Measurements from ENCODE around the gene USP33.
"Not testable (repeated sequence)": the region's sequence is repeated elsewhere in the genome, so short reads cannot be mapped to it uniquely, and the experiment has no call there.

The USP33 gene

DNA sequence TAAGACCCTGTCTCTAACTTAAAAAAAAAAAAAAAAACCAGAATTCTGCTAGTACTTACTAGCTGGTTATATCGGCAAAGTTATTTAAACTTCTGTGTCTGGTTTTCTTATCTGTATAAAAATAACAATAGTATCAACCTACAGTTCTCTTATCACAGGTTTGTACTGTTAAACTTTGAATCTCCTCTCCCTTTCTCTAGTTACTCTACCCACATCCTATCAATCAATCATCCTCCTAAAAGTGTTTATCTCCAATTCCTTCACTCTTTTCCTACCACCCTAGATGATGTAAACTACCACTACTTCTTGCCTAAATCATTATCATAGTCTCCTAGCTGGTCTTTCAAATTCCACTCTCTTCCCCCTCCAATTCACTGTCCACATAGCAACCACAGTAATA is 27.6 kb downstream of the USP33 start:
- no peak for DNase-seq

DNA sequence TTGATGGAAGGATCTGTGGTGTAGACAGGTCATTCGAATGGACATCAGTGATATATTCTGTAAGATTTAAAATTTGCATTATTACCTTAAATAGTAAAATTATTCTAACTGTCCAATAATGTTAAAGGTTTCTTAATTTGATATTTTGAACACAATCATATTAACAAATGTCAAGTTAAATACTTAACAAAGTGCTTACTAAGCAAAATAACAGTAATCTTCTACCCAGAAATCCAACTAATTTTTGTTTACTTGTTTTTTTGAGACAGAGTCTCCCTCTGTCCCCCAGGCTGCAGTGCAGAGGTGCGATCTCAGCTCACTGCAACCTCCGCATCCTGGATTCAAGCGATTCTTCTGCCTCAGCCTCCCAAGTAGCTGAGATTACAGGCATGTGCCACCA is 33.9 kb downstream of the USP33 start:
- no peak for DNase-seq

DNA sequence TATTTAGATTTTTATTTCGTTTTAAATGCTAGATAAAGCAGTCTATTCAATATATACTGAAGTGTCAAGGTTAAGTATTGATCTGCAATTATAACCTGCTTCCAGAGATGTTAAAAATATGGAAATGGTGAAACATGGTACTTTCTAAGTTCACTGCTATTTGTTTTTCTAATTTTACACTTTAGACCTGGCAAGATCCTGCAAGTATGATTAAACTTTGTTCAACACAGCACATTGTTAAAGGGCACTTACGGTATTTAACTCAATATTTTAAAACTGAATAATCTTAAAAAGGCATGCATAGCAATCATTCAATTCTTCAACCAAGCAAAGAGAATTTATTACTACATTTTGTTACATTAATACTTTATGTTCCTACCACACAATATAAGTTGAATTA is 41.5 kb downstream of the USP33 start:
- DNase-seq, result no peak

DNA sequence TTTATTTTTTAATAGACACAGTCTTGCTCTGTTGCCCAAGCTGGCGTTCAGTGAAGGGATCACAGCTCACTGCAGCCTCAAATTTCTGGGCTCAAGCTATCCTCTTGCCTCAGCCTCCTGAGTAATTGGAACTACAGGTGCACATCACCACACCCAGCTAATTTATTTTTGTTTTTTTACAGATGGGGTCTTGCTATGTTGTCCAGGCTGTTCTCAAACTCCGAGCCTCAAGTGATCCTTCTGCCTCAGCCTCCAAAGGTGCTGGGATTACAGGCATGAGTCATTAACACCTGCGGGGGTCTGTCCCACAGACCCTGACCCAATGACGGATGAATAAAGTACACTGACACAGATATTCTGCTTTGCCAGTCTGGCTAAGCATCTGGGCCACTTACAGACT is 43.6 kb downstream of the USP33 start:
- no peak for DNase-seq

DNA sequence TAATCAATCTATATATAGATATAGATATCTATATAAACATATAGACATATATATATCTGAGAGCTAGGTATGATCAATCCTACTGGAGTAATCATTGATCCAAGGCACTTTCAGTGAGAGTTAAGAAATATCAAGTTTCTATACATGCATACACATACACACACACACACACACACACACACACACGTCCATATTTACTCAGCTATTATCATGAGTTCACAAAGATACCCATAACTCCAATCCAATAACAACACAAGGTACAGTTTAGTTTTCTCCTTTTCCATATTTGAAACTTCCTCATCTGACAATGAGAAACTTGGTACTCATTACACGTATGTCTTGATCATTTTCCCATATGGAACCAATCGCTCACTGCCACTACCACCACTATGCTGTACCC is 49.9 kb downstream of the USP33 start:
- no peak for DNase-seq

DNA sequence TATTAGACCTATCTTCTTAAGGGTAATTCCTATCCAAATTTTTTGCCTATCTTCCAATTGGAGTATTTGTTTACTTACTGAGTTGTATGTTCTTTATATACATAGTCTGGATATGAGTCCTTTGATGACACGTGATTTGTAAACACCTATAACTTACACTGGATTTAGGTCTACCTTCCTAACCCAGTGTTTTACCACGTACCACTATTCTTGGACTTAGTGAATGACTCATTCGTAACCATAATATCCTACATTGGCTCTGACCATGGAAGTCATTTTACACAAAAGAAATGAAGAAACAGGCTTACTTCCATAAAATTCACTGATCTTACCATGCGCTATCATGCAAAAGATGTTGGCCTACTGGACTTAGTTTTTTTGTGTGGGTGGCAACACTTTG is 53.3 kb downstream of the USP33 start:
- DNase-seq, result no peak

DNA sequence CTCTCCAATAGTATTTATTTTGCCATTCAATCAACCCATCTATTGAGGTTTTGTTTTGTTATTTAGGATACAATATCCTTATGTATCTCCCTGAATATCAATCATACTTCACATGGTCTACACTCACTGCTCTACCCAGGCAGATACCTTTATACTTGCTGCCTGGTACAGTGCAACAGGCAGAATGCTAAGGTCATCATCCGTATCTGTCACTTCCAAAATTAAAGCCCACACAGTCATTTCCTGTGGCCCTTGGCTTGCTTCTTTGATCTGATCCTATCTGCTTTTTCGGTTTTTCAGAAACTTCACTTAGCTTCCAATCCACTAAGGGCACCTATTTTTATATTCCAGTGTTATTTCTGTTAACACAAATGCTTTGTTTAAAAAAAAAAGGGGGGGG is 54.9 kb downstream of the USP33 start:
- DNase-seq, result no peak

DNA sequence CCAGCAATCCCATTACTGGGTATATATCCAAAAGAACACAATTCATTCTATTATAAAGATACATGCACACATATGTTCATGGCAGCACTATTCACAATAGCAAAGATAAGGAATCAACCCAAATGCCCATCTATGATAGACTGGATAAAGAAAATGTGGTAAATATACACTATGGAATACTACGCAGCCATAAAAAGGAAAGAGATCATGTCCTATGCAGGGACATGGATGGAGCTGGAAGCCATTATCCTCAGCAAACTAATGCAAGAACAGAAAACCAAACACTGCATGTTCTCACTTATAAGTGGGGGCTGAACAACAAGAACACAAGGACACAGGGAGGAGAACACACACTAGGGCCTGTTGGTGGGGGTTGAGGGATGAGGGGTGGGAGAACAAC is 60.0 kb downstream of the USP33 start:
- not testable (repeated sequence) for DNase-seq

DNA sequence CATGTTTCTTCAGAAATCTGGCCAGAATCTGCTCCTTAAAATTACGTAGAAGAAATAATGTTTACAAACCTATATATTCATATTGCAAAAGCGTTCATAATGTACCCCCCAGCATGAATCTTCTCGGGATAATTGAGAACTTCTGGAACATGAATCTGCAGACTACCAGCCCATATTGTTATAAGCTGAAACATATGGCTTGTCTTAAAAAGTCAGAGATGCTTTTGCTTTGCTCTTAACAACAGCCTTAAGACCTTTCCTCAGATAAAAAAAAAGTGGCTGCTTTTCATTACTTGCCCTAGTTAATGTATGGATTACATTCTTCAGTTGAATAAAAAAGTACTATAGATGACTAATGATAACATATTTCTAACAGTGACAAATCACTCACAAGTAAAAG is 62.2 kb downstream of the USP33 start:
- no peak for DNase-seq

DNA sequence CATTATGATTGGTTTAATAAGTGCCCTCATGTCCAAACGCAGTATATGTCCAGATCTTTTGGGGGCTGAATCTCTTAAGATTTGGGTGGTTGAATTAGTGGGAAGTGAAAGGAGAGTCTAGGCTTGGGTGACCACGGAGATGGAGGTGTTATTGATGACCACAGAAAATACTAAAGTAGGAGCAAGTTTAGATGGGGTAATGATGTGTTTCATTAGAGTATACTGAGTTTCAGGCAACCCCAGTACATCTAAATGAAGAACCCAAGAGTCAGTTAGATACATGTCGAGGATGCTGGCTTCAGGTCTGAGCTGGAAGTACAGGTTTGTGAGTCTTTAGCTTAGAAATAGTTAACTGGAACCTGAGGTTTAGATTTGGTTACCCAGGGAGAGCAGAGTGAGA is 70.7 kb downstream of the USP33 start:
- no peak for DNase-seq

DNA sequence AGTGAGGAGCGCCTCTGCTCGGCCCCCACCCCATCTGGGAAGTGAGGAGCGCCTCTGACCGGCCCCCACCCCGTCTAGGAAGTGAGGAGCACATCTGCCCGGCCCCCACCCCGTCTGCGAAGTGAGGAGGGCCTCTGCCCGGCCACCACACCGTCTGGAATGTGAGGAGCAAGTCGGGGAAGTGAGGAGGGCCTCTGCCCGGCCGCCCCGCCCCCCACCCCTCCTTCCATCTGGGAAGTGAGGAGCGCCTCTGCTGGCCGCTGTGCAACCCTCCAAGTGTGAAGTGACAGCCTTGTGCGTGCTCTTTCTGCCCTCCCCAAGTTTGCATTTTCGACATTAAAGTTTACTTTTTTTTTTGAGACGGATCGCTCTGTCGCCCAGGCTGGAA is 72.1 kb downstream of the USP33 start:
- no peak for DNase-seq

DNA sequence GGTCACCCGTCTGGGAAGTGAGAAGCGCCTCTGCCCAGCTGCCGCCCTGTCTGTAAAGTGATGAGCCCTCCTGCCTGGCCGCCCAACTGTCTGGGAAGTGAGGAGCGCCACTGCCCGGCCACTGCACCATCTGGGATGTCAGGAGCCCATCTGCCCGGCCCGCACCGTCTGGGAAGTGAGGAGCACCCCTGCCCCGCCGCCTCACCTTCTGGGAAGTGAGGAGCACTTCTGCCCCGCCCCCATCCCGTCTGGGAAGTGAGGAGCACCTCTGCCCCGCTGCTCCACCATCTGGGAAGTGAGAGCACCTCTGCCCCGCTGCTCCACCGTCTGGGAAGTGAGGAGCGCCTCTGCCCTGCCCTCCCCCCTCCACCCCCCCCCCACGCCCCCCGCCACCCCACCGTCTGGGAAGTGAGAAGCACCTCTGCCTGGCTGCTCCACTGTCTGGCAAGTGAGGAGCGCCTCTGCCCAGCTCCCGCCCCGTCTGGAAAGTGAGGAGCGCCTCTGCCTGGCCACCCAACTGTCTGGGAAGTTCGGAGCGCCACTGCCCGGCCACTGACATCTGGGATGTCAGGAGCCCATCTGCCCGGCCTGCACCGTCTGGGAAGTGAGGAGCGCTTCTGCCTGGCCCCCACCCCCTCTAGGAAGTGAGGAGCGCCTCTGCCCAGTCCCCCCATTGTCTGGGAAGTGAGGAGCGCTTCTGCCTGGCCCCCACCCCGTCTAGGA is 72.7 kb downstream of the USP33 start:
- DNase-seq, result no peak

DNA sequence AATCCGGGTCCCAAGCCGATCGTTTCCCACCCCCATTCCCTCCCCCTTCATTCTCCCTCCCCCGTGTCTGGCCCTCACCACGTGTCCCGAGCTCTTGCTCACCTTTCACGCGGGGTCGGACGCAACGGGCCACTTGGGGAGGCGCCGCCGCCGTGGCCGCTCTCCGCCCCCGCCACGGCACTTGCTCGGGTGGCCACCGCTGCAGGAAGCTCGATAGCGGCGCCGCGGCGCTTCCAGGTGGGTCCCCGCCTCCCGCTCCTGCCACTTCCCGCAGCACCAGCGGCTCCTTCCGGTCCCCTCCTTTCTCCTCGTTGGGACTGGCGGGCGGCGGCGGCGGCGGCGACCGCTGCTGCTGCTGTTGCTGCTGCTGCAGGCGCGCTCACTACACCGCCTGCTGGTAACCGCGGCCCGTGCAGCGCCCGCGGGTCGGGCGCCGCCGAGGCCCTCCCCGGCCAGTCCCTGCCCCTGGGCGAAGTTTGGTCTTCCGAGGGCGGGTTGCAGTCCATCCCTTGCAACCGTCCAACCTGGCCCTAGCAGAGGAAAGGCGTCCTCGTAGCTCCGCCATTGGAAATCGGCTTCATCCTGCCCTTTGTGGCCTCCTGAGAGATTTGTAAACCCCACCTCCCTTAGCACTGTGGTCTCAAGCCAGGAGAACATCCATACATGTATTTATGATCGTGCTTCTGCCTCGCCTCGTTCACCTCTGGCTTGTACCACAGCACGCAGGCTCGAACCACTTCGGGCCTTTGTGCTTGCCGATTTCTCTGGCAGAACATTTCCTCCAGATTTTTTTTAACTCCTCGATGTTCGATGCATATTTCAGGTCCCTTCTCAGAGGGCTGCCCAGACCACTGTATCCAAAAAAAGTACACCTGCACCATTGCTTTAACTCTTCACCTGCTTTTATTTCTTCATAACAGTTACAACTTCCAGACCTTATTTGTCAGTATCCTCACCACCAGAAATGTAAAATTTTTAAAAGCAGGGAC is 76.2 kb downstream of the USP33 start:
- DNase-seq, result peak; percentile 70

DNA sequence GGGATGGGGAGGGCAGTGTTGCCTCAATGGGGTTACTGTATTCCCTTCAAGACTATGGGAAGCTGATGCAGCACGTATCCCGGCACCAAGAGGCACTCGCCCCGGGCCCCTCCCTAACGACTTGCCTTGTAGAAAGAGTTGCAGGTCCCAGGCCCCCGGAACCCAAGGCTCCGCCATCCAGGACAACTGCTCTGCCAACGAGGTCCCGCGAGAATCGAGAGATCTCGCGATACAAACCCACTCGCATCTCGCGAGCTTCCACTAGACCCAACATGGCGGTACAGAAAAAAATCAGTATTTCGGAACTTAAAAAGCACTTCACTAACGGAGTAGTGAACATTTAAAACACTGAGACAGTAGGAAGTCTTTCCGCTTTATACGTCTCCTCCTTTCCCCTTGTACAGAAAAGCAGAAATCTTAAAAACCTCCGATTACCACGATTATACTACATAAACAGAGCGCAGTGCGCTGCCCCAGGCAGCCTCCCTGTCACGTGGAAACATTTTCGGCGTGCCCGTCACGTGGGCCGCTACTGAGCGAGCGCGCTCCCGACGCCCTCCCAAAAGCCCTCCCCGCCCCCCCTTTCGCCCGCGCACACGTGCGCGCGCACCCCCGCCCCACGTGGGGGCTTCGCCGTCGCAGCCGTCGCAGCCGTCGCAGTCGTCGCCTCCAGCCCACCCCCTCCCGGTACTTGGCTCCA is 77.0 kb downstream of the USP33 start, which contains the start of gene ZZZ3:
TSS of gene ZZZ3 (minus strand) at position 199 of the 700 bp plus-strand sequence. CDS start 49,304 bp downstream, outside the sequence.
- DNase-seq, result peak; percentile 66

DNA sequence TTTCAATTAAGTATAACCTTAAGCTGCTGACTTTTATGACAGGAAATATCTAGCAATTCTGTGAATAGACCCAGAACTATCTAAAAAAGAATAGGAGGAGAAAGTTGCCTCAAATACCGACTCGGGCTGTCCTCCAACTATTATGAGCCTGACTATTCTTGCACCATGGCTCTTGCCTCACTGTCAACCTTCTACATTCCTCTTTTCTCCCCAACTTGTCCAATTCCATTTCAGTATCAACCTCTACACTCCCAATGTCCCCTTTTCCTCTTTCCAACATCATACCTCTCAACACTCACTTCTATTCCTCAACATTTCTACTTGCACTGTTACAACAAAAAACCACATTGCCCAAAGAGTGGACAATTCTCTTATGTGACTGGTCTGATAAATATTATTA is 79.5 kb downstream of the USP33 start:
- DNase-seq, result no peak

DNA sequence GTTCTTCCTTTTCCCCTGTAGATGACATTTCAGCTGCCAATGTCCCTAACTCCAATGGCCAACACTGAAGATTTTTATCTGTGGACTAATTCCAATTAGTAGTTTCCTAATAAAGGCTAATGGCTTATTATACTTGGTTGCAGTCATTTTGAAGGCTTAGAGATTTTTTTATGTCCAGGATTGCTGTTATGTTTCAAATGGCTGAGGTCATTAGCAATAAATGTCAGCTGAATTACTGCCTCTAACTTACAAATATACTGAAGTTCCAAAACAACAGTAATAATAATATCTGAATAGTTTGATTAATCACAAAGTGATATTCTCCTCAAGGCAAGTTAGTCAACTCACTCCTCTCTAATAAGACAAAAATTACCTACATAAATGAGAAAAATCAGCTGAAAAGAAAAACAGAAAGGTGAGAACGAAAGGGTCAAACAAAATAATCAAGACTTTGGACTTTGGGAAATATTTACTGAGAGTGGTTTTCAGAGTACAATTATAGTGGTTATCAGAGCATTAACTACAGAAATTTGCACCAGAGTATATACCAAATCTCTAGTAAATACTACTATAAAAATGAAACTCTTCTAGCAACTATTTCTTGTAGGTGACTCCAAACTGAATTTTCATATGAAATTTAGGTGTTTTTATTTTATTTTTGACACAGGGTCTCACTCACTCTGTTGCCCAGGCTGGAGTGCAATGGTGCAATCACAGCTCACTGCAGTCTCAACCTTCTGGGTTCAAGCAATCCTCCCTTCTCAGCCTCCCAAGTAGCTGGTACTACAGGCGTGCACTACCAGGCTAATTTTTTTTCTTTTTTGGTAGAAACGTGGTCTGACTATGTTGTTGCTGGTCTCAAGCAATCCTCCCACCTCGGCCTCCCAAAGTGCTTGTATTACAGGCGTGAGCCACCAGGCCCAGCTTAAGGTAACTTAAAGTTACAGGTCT is 80.7 kb downstream of the USP33 start:
- DNase-seq, result no peak

DNA sequence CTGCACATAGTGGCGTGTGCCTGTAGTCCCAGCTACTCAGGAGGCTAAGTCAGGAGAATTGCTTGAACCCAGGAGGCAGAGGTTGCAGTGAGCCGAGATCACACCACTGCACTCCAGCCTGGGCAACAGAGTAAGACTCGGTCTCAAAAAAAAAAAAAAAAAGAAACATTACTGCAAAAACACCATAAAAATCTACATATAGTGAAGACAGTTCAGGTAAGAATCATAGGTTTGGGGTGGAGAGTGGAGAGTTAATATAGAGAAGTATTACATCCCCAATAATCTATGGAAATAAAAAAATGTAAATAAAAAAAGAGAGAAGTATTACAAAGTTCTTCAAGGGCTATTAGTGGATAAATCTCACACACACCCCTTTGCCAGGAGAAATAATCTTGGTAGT is 84.8 kb downstream of the USP33 start:
- DNase-seq, result not testable (repeated sequence)

DNA sequence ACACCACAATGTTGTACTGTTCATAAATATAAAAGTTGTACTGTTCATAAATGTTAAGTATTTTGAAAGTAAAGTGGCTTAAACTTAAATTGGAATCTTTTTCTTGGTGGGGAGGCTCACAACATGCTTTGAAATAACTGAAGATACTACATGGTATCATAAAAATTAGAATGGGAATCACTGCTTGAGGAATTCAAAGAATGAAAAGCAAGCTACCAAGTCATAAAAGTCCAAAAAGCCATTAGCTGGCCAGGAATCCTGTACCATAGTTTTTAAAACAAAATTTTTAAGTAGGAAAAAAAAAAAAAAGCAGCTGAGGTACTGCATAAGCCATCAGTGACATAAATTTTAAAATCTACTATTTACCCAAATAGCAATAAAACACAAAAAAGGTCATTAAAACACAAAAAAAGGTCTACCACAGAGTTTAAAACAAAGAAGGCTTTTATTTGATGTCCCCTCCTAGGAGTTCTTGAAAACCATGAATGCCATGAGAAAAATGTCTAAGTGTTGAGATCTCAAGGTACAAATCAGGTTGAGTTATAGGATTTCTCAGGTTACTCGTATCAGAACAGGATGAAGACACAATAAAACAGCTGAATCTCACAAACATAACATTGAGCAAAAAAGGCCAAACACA is 85.8 kb downstream of the USP33 start:
- no peak for DNase-seq

DNA sequence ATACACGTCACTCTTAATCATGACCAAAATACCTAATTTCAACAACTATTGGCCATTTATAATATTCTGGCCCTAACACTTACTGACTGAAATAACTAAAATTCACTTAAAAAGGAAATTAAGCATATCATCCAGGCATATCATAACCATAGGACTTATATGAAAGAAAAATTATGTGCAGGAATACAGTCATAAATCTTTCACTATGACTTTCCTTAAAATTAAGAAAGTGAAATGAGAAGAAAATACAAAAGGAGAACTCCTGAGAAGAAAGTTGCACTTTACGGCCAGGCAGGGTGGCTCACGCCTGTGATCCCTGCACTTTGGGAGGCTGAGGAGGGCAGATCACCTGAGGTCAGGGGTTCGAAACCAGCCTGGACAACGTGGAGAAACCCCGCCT is 86.6 kb downstream of the USP33 start:
- DNase-seq, result no peak

DNA sequence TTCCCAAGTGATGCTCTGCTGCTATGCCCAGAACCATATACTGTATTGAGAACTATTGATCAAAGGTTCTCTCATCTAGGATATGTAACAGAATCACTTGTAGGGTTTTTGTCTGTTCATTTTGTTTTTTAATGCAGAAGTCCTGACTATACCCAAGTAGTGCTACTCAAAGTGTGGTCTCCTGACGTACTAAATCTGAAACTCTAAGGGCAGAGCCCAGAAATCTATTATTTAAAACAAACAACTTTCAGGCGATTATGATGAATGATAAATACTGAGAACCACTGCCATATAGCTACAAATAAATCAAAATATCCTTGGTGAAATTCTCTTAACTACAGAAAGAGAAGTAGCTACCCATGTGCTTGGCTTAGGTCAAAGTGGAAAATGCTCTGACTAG is 87.3 kb downstream of the USP33 start:
- no peak for DNase-seq

DNA sequence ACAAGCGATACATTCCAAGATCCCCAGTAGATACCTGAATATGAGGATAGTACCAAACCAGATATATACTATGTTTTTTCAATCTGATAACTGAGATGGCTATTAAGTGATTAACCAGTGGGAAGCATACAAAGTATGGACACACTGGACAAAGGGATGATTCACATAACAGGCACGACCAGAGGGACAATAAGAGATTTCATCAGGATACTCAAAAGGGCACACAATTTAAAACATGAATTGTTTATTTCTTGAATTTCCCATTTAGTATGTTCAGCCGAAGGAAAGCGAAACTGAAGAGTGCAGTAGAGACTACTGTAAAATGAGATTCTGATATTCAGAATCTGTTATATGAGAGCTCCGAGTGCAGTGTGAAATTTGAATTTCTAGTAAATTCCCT is 87.8 kb downstream of the USP33 start:
- no peak for DNase-seq

DNA sequence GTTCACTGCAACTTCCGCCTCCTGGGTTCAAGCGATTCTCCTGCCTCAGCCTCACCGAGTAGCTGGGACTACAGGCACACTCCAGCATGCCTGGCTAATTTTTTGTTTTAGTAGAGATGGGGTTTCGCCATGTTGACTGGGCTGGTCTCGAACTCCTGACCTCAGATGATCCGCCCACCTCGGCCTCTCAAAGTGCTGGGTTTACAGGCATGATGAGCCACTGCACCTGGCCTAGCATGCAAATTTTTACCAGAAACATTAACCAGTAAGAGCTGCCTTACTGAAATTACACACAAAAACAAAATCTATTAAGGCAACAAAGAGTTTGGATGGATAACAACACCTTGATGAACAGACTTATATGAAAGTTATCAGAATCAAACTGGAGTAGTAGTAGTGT is 89.3 kb downstream of the USP33 start:
- no peak for DNase-seq

All from NCI-H524 treated with DMSO at 0.1 percent for 48 hours (cell line).